ENCODE data around the gene SLC38A11.

SLC38A11 gene

GRCh38 chr2:164937864-164938401 is 17.4 kb downstream of the SLC38A11 start:
- H3K9me2 ChIP-seq (ENCODE audit: low read depth, low read length): no peaks in the 10 kb centered on the region
- H3F3A ChIP-seq (ENCODE audit: insufficient read depth, low read length): no peaks in the 10 kb centered on the region
- no peaks in the 10 kb centered on the region for H3K27me3 ChIP-seq (ENCODE audit: insufficient read depth, low read length)
- TF ChIP-seq EZH2 (IDR thresholded peaks at IDR 0.05; ENCODE audit: borderline replicate concordance, low read length): no peak
- TF ChIP-seq CTCF (IDR thresholded peaks at IDR 0.05; ENCODE audit: low read length): no peak
- no peaks in the 10 kb centered on the region for H3K9me3 ChIP-seq (ENCODE audit: low read length)
- H2AFZ ChIP-seq (ENCODE audit: low read length): no peak overlapping the region
- H3K4me1 ChIP-seq (ENCODE audit: insufficient read depth, low read length, severe bottlenecking): no peaks in the 10 kb centered on the region
- no peaks in the 10 kb centered on the region for H3K36me3 ChIP-seq (ENCODE audit: insufficient read depth, low read length)
- no peak overlapping the region for H3K4me3 ChIP-seq (ENCODE audit: low read depth, low read length, poor library complexity, severe bottlenecking)
- no peak overlapping the region for H3K4me2 ChIP-seq (ENCODE audit: low read length)
- no peak overlapping the region for H3K9ac ChIP-seq (ENCODE audit: low read length)
- no peaks in the 10 kb centered on the region for H3K79me2 ChIP-seq (ENCODE audit: insufficient read depth, low read length)
- H3K27ac ChIP-seq (ENCODE audit: low read depth, low read length, poor library complexity, severe bottlenecking): no peak overlapping the region
- H4K20me1 ChIP-seq (ENCODE audit: insufficient read depth, low read length): no peaks in the 10 kb centered on the region

GRCh38 chr2:164935118-164936101 is 19.9 kb downstream of the SLC38A11 start:
- TF ChIP-seq EZH2 (IDR thresholded peaks at IDR 0.05; ENCODE audit: borderline replicate concordance, low read length) (no peak), CTCF (IDR thresholded peaks at IDR 0.05; ENCODE audit: low read length) (no peak)
- Histone ChIP-seq H3K9ac (ENCODE audit: low read length) (no peak overlapping the region), H3K36me3 (ENCODE audit: insufficient read depth, low read length) (no peaks in the 10 kb centered on the region), H3K4me3 (ENCODE audit: low read depth, low read length, poor library complexity, severe bottlenecking) (no peak overlapping the region), H4K20me1 (ENCODE audit: insufficient read depth, low read length) (no peaks in the 10 kb centered on the region), H3K9me3 (ENCODE audit: low read length) (no peaks in the 10 kb centered on the region), H3K4me1 (ENCODE audit: insufficient read depth, low read length, severe bottlenecking) (no peaks in the 10 kb centered on the region), H3K9me2 (ENCODE audit: low read depth, low read length) (no peaks in the 10 kb centered on the region), H3K4me2 (ENCODE audit: low read length) (no peak overlapping the region), H3F3A (ENCODE audit: insufficient read depth, low read length) (no peaks in the 10 kb centered on the region), H3K27ac (ENCODE audit: low read depth, low read length, poor library complexity, severe bottlenecking) (no peak overlapping the region), H2AFZ (ENCODE audit: low read length) (no peak overlapping the region), H3K79me2 (ENCODE audit: insufficient read depth, low read length) (no peaks in the 10 kb centered on the region), H3K27me3 (ENCODE audit: insufficient read depth, low read length) (no peaks in the 10 kb centered on the region)

- H3K4me2 ChIP-seq (ENCODE audit: low read length): no peak overlapping the region
- no peaks in the 10 kb centered on the region for H3K36me3 ChIP-seq (ENCODE audit: insufficient read depth, low read length)
- H3F3A ChIP-seq (ENCODE audit: insufficient read depth, low read length): no peaks in the 10 kb centered on the region
- no peaks in the 10 kb centered on the region for H3K9me3 ChIP-seq (ENCODE audit: low read length)
- no peak for TF ChIP-seq CTCF (IDR thresholded peaks at IDR 0.05; ENCODE audit: low read length)
- no peak for TF ChIP-seq EZH2 (IDR thresholded peaks at IDR 0.05; ENCODE audit: borderline replicate concordance, low read length)
- H3K79me2 ChIP-seq (ENCODE audit: insufficient read depth, low read length): no peaks in the 10 kb centered on the region
- no peaks in the 10 kb centered on the region for H3K9me2 ChIP-seq (ENCODE audit: low read depth, low read length)
- H2AFZ ChIP-seq (ENCODE audit: low read length): no peak overlapping the region
- H3K27ac ChIP-seq (ENCODE audit: low read depth, low read length, poor library complexity, severe bottlenecking): no peak overlapping the region
- no peaks in the 10 kb centered on the region for H4K20me1 ChIP-seq (ENCODE audit: insufficient read depth, low read length)
- no peaks in the 10 kb centered on the region for H3K4me1 ChIP-seq (ENCODE audit: insufficient read depth, low read length, severe bottlenecking)
- H3K4me3 ChIP-seq (ENCODE audit: low read depth, low read length, poor library complexity, severe bottlenecking): no peak overlapping the region
- no peaks in the 10 kb centered on the region for H3K27me3 ChIP-seq (ENCODE audit: insufficient read depth, low read length)
- H3K9ac ChIP-seq (ENCODE audit: low read length): no peak overlapping the region
Observed at GRCh38 chr2:164934401-164935117, 20.8 kb downstream of the SLC38A11 start.

All from OCI-LY1 (cell line).